Smooth muscle cell (in vitro differentiated cells): ENCODE results near the gene TTC1. TPM values are rescaled to one million over a fixed set of nuclear protein-coding genes. Genes with fewer than 3 reads are reported as not detected.
"Not testable (repeated sequence)": the region's sequence is repeated elsewhere in the genome, so short reads cannot be mapped to it uniquely, and the experiment has no call there.

Experiments used
- DNase-seq: peaks from one replicate; lab custom pipeline; 2025; ENCODE audit not compliant: unreplicated experiment; lab: John Stamatoyannopoulos, UW
- H2AFZ ChIP-seq: fragments of 200-600 bp; sonication (generic); 2 replicates; pipeline ENCODE4 v1.6.0; 2016; ENCODE audit warnings: antibody characterized with exemption, low read depth, mild to moderate bottlenecking
- H3F3A ChIP-seq: fragments of 200-600 bp; sonication (generic); 2 replicates; pipeline ENCODE4 v1.6.0; 2017; ENCODE audit warnings: antibody characterized with exemption, low read depth
- H3K27ac ChIP-seq: fragments of 200-600 bp; sonication (generic); 2 replicates; pipeline ENCODE4 v1.5.1; 2016; ENCODE audit warnings: low read depth, mild to moderate bottlenecking
- H3K27me3 ChIP-seq: fragments of 200-600 bp; sonication (generic); 2 replicates; pipeline ENCODE4 v1.6.1; 2016; ENCODE audit warnings: low read depth, mild to moderate bottlenecking
- H3K36me3 ChIP-seq: fragments of 200-600 bp; sonication (generic); 2 replicates; pipeline ENCODE4 v1.5.1; 2016; ENCODE audit warnings: low read depth
- H3K4me1 ChIP-seq: fragments of 200-600 bp; sonication (generic); 2 replicates; pipeline ENCODE4 v1.5.1; 2016; ENCODE audit warnings: low read depth
- H3K4me2 ChIP-seq: fragments of 200-600 bp; sonication (generic); 2 replicates; pipeline ENCODE4 v1.6.0; 2016; ENCODE audit warnings: mild to moderate bottlenecking
- H3K4me3 ChIP-seq: fragments of 200-600 bp; sonication (generic); 2 replicates; pipeline ENCODE4 v1.5.1; 2016; ENCODE audit warnings: mild to moderate bottlenecking
- H3K79me2 ChIP-seq: fragments of 200-600 bp; sonication (generic); 2 replicates; pipeline ENCODE4 v1.6.0; 2016; ENCODE audit warnings: low read depth, mild to moderate bottlenecking
- H3K9ac ChIP-seq: fragments of 200-600 bp; sonication (generic); 2 replicates; pipeline ENCODE4 v1.6.0; 2016; ENCODE audit warnings: low read depth
- H3K9me3 ChIP-seq: fragments of 200-600 bp; sonication (generic); replicated peaks from 2 replicates; pipeline ENCODE4 v1.5.1; 2016; ENCODE audit warnings: low read depth
- H4K20me1 ChIP-seq: fragments of 200-600 bp; sonication (generic); 2 replicates; pipeline ENCODE4 v1.6.0; 2016; ENCODE audit warnings: low read depth
- CTCF ChIP-seq: fragments of 200-600 bp; sonication (generic); IDR thresholded peaks from 2 replicates; pipeline ENCODE4 v1.5.1; 2017; ENCODE audit warnings: borderline replicate concordance, mild to moderate bottlenecking, antibody characterized with exemption; ENCODE audit not compliant: insufficient read depth, poor library complexity, severe bottlenecking
- WGBS: methylation state at CpG from one replicate; pipeline ENCODE4 v1.1.7; 2016; ENCODE audit warnings: low lambda C conversion rate; 5-methylcytosine and 5-hydroxymethylcytosine counted together
- polyA plus RNA-seq: library from polyadenylated mRNA; unstranded; fragments of >200 nt; fragmentation: Nextera tagmentation; extraction: Ambion mirVana; gene quantifications from 2 replicates; pipeline ENCODE4 v1.2.1, GENCODE V29; 2016
- total RNA-seq: library from RNA; depleted of rRNA; stranded (reverse); fragments of >200 nt; gene quantifications from 2 replicates; pipeline ENCODE4 v1.2.3, GENCODE V29; 2014

The TTC1 gene
- total and polyA plus RNA-seq, 2 experiments from 2014 or later, result 31.5 to 50.7 TPM

DNA sequence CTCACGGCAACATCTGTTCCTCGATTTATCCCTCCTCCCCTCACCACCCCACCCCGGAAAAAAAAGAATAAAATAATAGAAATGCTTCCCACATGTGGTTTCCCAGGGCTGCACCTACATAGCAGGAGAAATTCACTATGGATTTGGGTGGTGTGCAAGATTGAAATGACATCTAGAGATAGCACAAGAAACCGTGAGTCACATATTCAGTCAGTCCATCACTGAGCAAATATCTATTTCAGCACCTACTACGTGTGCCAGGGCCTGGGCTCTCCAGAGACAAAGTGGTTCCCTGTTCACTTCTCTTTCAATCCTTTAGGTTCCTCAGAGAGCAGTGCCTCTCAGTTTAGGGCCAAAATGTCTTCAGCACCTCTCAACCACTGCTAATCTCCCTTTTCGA lies 45.0 kb upstream of the TTC1 start:
- Histone ChIP-seq H3K79me2 (no peaks in the 10 kb centered on the region), H3K4me1 (no peaks in the 10 kb centered on the region), H3K4me2 (no peak overlapping the region), H3K36me3 (no peaks in the 10 kb centered on the region), H4K20me1 (no peaks in the 10 kb centered on the region), H3K27me3 (peaks cover 13% of the 10 kb centered on the region), H3K4me3 (no peak overlapping the region), H3F3A (no peaks in the 10 kb centered on the region), H3K9ac (no peak overlapping the region), H3K9me3 (no peaks in the 10 kb centered on the region), H2AFZ (no peak overlapping the region), H3K27ac (no peak overlapping the region)
- WGBS, result 91% methylated on average over 6 of the region's 6 CpGs
- TF ChIP-seq CTCF, result no peak
- DNase-seq, result no peak

GRCh38 chr5:159965031-159965837 lies 43.7 kb upstream of the TTC1 start:
- Histone ChIP-seq H3K4me1 (no peaks in the 10 kb centered on the region), H3K36me3 (no peaks in the 10 kb centered on the region), H3K9me3 (no peaks in the 10 kb centered on the region), H3K27me3 (peaks cover 24% of the 10 kb centered on the region), H3K4me2 (no peak overlapping the region), H2AFZ (no peak overlapping the region), H3F3A (no peaks in the 10 kb centered on the region), H3K79me2 (no peaks in the 10 kb centered on the region), H3K4me3 (no peak overlapping the region), H4K20me1 (no peaks in the 10 kb centered on the region), H3K9ac (no peak overlapping the region), H3K27ac (no peak overlapping the region)
- DNase-seq, result peak; percentile 10
- TF ChIP-seq CTCF, result peak; percentile 68
- WGBS, result 45% methylated on average over 12 of the region's 12 CpGs

DNA sequence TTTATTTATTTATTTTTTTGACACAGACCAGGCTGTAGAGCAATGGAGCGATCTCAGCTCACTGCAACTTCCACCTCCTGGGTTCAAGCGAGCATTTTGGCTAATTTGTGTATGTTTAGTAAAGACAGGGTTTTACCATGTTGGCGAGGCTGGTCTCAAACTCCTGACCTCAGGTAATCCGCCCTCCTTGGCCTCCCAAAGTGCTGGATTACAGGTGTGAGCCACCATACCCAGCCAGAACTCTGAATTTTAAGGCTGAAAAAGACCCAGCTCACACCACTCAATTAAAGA lies 43.2 kb upstream of the TTC1 start:
- not testable (repeated sequence) for H3K4me2 ChIP-seq, H3K36me3 ChIP-seq, H3K79me2 ChIP-seq, H3F3A ChIP-seq, H3K9ac ChIP-seq, H3K4me3 ChIP-seq, H2AFZ ChIP-seq, H3K9me3 ChIP-seq, H4K20me1 ChIP-seq, H3K27ac ChIP-seq, H3K4me1 ChIP-seq, DNase-seq
- peaks cover 29% of the 10 kb centered on the region for H3K27me3 ChIP-seq
- 58% methylated on average over 4 of the region's 4 CpGs for WGBS

- no peak for DNase-seq
- Histone ChIP-seq H4K20me1 (no peaks in the 10 kb centered on the region), H3K27me3 (peaks cover 61% of the 10 kb centered on the region), H3K9me3 (no peaks in the 10 kb centered on the region), H3K4me1 (no peaks in the 10 kb centered on the region), H3K9ac (no peak overlapping the region), H3F3A (peaks cover 4% of the 10 kb centered on the region), H3K36me3 (no peaks in the 10 kb centered on the region), H3K4me3 (no peak overlapping the region), H3K27ac (no peak overlapping the region), H2AFZ (no peak overlapping the region), H3K4me2 (no peak overlapping the region), H3K79me2 (no peaks in the 10 kb centered on the region)
- no peak for TF ChIP-seq CTCF
These were observed 39.0 kb upstream of the TTC1 start for GRCh38 chr5:159969966-159970365.
